ENCODE results near the gene SARS1.

The SARS1 gene

GRCh38 chr1:109248444-109248796 lies 34.7 kb downstream of the SARS1 start:
- H3K4me1 ChIP-seq (ENCODE audit: control extremely low read depth in 1 of 4, control insufficient read depth in 4 of 4, insufficient read depth in 4 of 4, low read length in 3 of 4) = peaks cover 0 to 13% (median 9%) of the 10 kb centered on the region in 4 experiments
- 100% methylated on average over 4 of the region's 7 CpGs for WGBS (ENCODE audit: insufficient coverage)
- peaks cover 0 to 2% (median 0%) of the 10 kb centered on the region in 5 experiments for H3K9me3 ChIP-seq (ENCODE audit: control extremely low read depth in 1 of 5, control insufficient read depth in 4 of 5, insufficient read depth in 2 of 5, low read depth in 1 of 5, low read length in 4 of 5)
- POLR2A ChIA-PET = no interaction called here
- H3K36me3 ChIP-seq (ENCODE audit: control insufficient read depth in 4 of 4, insufficient read depth in 4 of 4, low read length in 3 of 4) = no peaks in the 10 kb centered on the region
- no peak for DNase-seq
- no peak overlapping the region for H3K4me3 ChIP-seq (ENCODE audit: control insufficient read depth in 1 of 7, extremely low read depth in 1 of 7, insufficient read depth in 4 of 7, low read depth in 2 of 7, low read length in 6 of 7)
- CTCF ChIA-PET = interaction anchor here (1.1 to 1.2 kb wide), 2 partner anchors 9 to 282 kb away, joined by 3 to 6 read pairs; no protein-coding TSS in a partner anchor
- peaks cover 0 to 90% (median 20%) of the 10 kb centered on the region in 5 experiments for H3K27me3 ChIP-seq (replicated peaks in 2 of 5; ENCODE audit: control insufficient read depth in 4 of 5, insufficient read depth in 5 of 5, low read length in 4 of 5)
- no peak overlapping the region for H3K27ac ChIP-seq (ENCODE audit: insufficient read depth in 1 of 2, low read depth in 1 of 2, low read length in 2 of 2, poor library complexity in 1 of 2, severe bottlenecking in 2 of 2)

- H3K27ac ChIP-seq (ENCODE audit: insufficient read depth in 1 of 2, low read depth in 1 of 2, low read length in 2 of 2, poor library complexity in 1 of 2, severe bottlenecking in 2 of 2) = no peak within 1 kb of the TSS
- POLR2A ChIA-PET = no interaction called here
Measured at GRCh38 chr1:109248797-109249629, 35.3 kb downstream of the SARS1 start, which contains the start of gene CELSR2. TSS of gene CELSR2 (plus strand) at chr1:109249539. CDS start at chr1:109250080, 541 bp downstream.

GRCh38 chr1:109249654-109250401 lies 36.1 kb downstream of the SARS1 start:
- Histone ChIP-seq H3K9me3 (ENCODE audit: control extremely low read depth in 1 of 5, control insufficient read depth in 4 of 5, insufficient read depth in 2 of 5, low read depth in 1 of 5, low read length in 4 of 5) (peaks cover 0 to 2% (median 0%) of the 10 kb centered on the region in 5 experiments), H3K4me1 (ENCODE audit: control extremely low read depth in 1 of 4, control insufficient read depth in 4 of 4, insufficient read depth in 4 of 4, low read length in 3 of 4) (peaks cover 0 to 13% (median 9%) of the 10 kb centered on the region in 4 experiments), H3K27me3 (replicated peaks in 2 of 5; ENCODE audit: control insufficient read depth in 4 of 5, insufficient read depth in 5 of 5, low read length in 4 of 5) (peaks cover 0 to 90% (median 24%) of the 10 kb centered on the region in 5 experiments), H3K36me3 (ENCODE audit: control insufficient read depth in 4 of 4, insufficient read depth in 4 of 4, low read length in 3 of 4) (no peaks in the 10 kb centered on the region), H3K4me3 (ENCODE audit: control insufficient read depth in 1 of 7, extremely low read depth in 1 of 7, insufficient read depth in 4 of 7, low read depth in 2 of 7, low read length in 6 of 7) (peak overlapping the region in 5 of 7 experiments; percentile 55 to 66 (median 61)), H3K27ac (ENCODE audit: insufficient read depth in 1 of 2, low read depth in 1 of 2, low read length in 2 of 2, poor library complexity in 1 of 2, severe bottlenecking in 2 of 2) (no peak overlapping the region)
- DNase-seq = no peak
- WGBS (ENCODE audit: insufficient coverage) = 2% methylated on average over 80 of the region's 80 CpGs
- ChIA-PET POLR2A (no interaction called here), CTCF (interaction anchor here (0.6 to 1.4 kb wide), 5 partner anchors 9 to 274 kb away, joined by 3 to 5 read pairs (median 3); no protein-coding TSS in a partner anchor)

More at GRCh38 chr1:109248797-109249629, 35.3 kb downstream of the SARS1 start, which contains the start of gene CELSR2:
- Histone ChIP-seq H3K4me3 (ENCODE audit: control insufficient read depth in 1 of 7, extremely low read depth in 1 of 7, insufficient read depth in 4 of 7, low read depth in 2 of 7, low read length in 6 of 7) (peak within 1 kb of the TSS in 5 of 7 experiments; percentile 55 to 66 (median 61)), H3K36me3 (ENCODE audit: control insufficient read depth in 4 of 4, insufficient read depth in 4 of 4, low read length in 3 of 4) (no peaks in the 10 kb centered on the region), H3K9me3 (ENCODE audit: control extremely low read depth in 1 of 5, control insufficient read depth in 4 of 5, insufficient read depth in 2 of 5, low read depth in 1 of 5, low read length in 4 of 5) (peaks cover 0 to 2% (median 0%) of the 10 kb centered on the region in 5 experiments), H3K27me3 (replicated peaks in 2 of 5; ENCODE audit: control insufficient read depth in 4 of 5, insufficient read depth in 5 of 5, low read length in 4 of 5) (peaks cover 0 to 89% (median 20%) of the 10 kb centered on the region in 5 experiments), H3K4me1 (ENCODE audit: control extremely low read depth in 1 of 4, control insufficient read depth in 4 of 4, insufficient read depth in 4 of 4, low read length in 3 of 4) (peaks cover 0 to 13% (median 9%) of the 10 kb centered on the region in 4 experiments)
- peak; percentile 44 to 80 (median 70) for DNase-seq
- CTCF ChIA-PET = interaction anchor here (1.4 kb wide), 1 partner anchor 10 kb away, joined by 5 read pairs; no protein-coding TSS in a partner anchor
- 5% methylated on average over 33 of the region's 49 CpGs for WGBS (ENCODE audit: insufficient coverage)

GRCh38 chr1:109250454-109251276 lies 36.9 kb downstream of the SARS1 start:
- ChIA-PET CTCF (interaction anchor here (0.6 to 1.4 kb wide), 5 partner anchors 9 to 274 kb away, joined by 3 to 5 read pairs (median 3); no protein-coding TSS in a partner anchor), POLR2A (no interaction called here)
- peaks cover 0 to 93% (median 28%) of the 10 kb centered on the region in 5 experiments for H3K27me3 ChIP-seq (replicated peaks in 2 of 5; ENCODE audit: control insufficient read depth in 4 of 5, insufficient read depth in 5 of 5, low read length in 4 of 5)
- H3K9me3 ChIP-seq (ENCODE audit: control extremely low read depth in 1 of 5, control insufficient read depth in 4 of 5, insufficient read depth in 2 of 5, low read depth in 1 of 5, low read length in 4 of 5) = peaks cover 0 to 2% (median 0%) of the 10 kb centered on the region in 5 experiments
- 93% methylated on average over 28 of the region's 33 CpGs for WGBS (ENCODE audit: insufficient coverage)
- DNase-seq = no peak
- no peaks in the 10 kb centered on the region for H3K36me3 ChIP-seq (ENCODE audit: control insufficient read depth in 4 of 4, insufficient read depth in 4 of 4, low read length in 3 of 4)
- no peak overlapping the region for H3K27ac ChIP-seq (ENCODE audit: insufficient read depth in 1 of 2, low read depth in 1 of 2, low read length in 2 of 2, poor library complexity in 1 of 2, severe bottlenecking in 2 of 2)
- peak overlapping the region in 1 of 7 experiments; percentile 66 for H3K4me3 ChIP-seq (ENCODE audit: control insufficient read depth in 1 of 7, extremely low read depth in 1 of 7, insufficient read depth in 4 of 7, low read depth in 2 of 7, low read length in 6 of 7)
- peaks cover 0 to 13% (median 9%) of the 10 kb centered on the region in 4 experiments for H3K4me1 ChIP-seq (ENCODE audit: control extremely low read depth in 1 of 4, control insufficient read depth in 4 of 4, insufficient read depth in 4 of 4, low read length in 3 of 4)

- H3K4me1 ChIP-seq (ENCODE audit: control extremely low read depth in 1 of 4, control insufficient read depth in 4 of 4, insufficient read depth in 4 of 4, low read length in 3 of 4) = peaks cover 0 to 13% (median 9%) of the 10 kb centered on the region in 4 experiments
- CTCF ChIA-PET = interaction anchor here (1.1 to 2.2 kb wide), 4 partner anchors 8 to 13 kb away, joined by 3 to 5 read pairs (median 4); no protein-coding TSS in a partner anchor
- WGBS (ENCODE audit: insufficient coverage) = 97% methylated on average over 32 of the region's 32 CpGs
Measured at GRCh38 chr1:109251277-109252166, 37.8 kb downstream of the SARS1 start.

More at GRCh38 chr1:109251277-109252166, 37.8 kb downstream of the SARS1 start:
- H3K27ac ChIP-seq (ENCODE audit: insufficient read depth in 1 of 2, low read depth in 1 of 2, low read length in 2 of 2, poor library complexity in 1 of 2, severe bottlenecking in 2 of 2) = no peak overlapping the region
- DNase-seq = no peak
- no peaks in the 10 kb centered on the region for H3K36me3 ChIP-seq (ENCODE audit: control insufficient read depth in 4 of 4, insufficient read depth in 4 of 4, low read length in 3 of 4)
- no peak overlapping the region for H3K4me3 ChIP-seq (ENCODE audit: control insufficient read depth in 1 of 7, extremely low read depth in 1 of 7, insufficient read depth in 4 of 7, low read depth in 2 of 7, low read length in 6 of 7)
- POLR2A ChIA-PET = no interaction called here
- peaks cover 0 to 95% (median 28%) of the 10 kb centered on the region in 5 experiments for H3K27me3 ChIP-seq (replicated peaks in 2 of 5; ENCODE audit: control insufficient read depth in 4 of 5, insufficient read depth in 5 of 5, low read length in 4 of 5)
- peaks cover 0 to 2% (median 0%) of the 10 kb centered on the region in 5 experiments for H3K9me3 ChIP-seq (ENCODE audit: control extremely low read depth in 1 of 5, control insufficient read depth in 4 of 5, insufficient read depth in 2 of 5, low read depth in 1 of 5, low read length in 4 of 5)
